Stimulated activated CD4-positive, alpha-beta T cell treated with anti-CD3 and anti-CD28 coated beads, Interleukin-4, amount 100 ng/mL, for 48 hours (primary cell): ENCODE data around the gene MRPL52.
"Not testable (repeated sequence)": the region's sequence is repeated elsewhere in the genome, so short reads cannot be mapped to it uniquely, and the experiment has no call there.

Source experiments
- DNase-seq, 2 donors: peaks; one replicate each; pipeline ENCODE4 v3.0.0-alpha.2; 2020; ENCODE audit warnings: low read depth in 2 of 2

Gene MRPL52

GRCh38 chr14:22808388-22809209, 21.1 kb upstream of the MRPL52 start:
- DNase-seq: no peak

GRCh38 chr14:22811722-22812121, 18.0 kb upstream of the MRPL52 start:
- DNase-seq: no peak

GRCh38 chr14:22812744-22813143, 16.9 kb upstream of the MRPL52 start:
- DNase-seq: no peak

- no peak for DNase-seq
Observed at GRCh38 chr14:22813145-22813544, 16.5 kb upstream of the MRPL52 start.

GRCh38 chr14:22814373-22814772, 15.3 kb upstream of the MRPL52 start:
- no peak for DNase-seq

- DNase-seq: no peak
Observed at GRCh38 chr14:22814941-22815713, 14.6 kb upstream of the MRPL52 start, which contains the start of gene SLC7A7. TSS of gene SLC7A7 (minus strand) at chr14:22815435. CDS start at chr14:22813398, 2,037 bp downstream.

GRCh38 chr14:22819151-22819988, 10.3 kb upstream of the MRPL52 start:
- no peak for DNase-seq

GRCh38 chr14:22820731-22821130, 9.0 kb upstream of the MRPL52 start:
- no peak for DNase-seq

- no peak for DNase-seq
Observed at GRCh38 chr14:22821193-22822015, 8.3 kb upstream of the MRPL52 start.

- no peak for DNase-seq
Observed at GRCh38 chr14:22822016-22822570, 7.6 kb upstream of the MRPL52 start.

- DNase-seq: peak; percentile 55 to 60
Observed at GRCh38 chr14:22822571-22823098, 7.1 kb upstream of the MRPL52 start.

- no peak for DNase-seq
Observed at GRCh38 chr14:22824711-22825359, 4.9 kb upstream of the MRPL52 start.

- DNase-seq: not testable (repeated sequence)
Observed at GRCh38 chr14:22829076-22829660, 519 bp upstream of the MRPL52 start.

GRCh38 chr14:22830443-22831010, 840 bp downstream of the MRPL52 start:
- DNase-seq: no peak

- no peak for DNase-seq
Observed at GRCh38 chr14:22835505-22835904, 5.8 kb downstream of the MRPL52 start.

- DNase-seq: no peak
Observed at GRCh38 chr14:22836301-22837113, 6.8 kb downstream of the MRPL52 start, which contains the start of gene MMP14. TSS of gene MMP14 (plus strand) at chr14:22836585. CDS start at chr14:22836818, 233 bp downstream.

- no peak for DNase-seq
Observed at GRCh38 chr14:22837114-22837749, 7.5 kb downstream of the MRPL52 start.
